SIG-M5 (cell line): Measurements from ENCODE around the gene HIPK2.

Experiments
- DNase-seq: peaks from one replicate; lab custom pipeline; 2025; lab: John Stamatoyannopoulos, UW

HIPK2 gene

GRCh38 chr7:139713526-139714162 lies 64.2 kb downstream of the HIPK2 start:
- no peak for DNase-seq

GRCh38 chr7:139713061-139713460 lies 64.7 kb downstream of the HIPK2 start:
- no peak for DNase-seq

GRCh38 chr7:139711991-139712743 lies 65.6 kb downstream of the HIPK2 start:
- DNase-seq, result no peak

- no peak for DNase-seq
These were observed 67.8 kb downstream of the HIPK2 start for GRCh38 chr7:139710036-139710435.

GRCh38 chr7:139709485-139709884 lies 68.3 kb downstream of the HIPK2 start:
- no peak for DNase-seq

GRCh38 chr7:139708541-139708940 lies 69.3 kb downstream of the HIPK2 start:
- no peak for DNase-seq

- no peak for DNase-seq
These were observed 71.0 kb downstream of the HIPK2 start for GRCh38 chr7:139706837-139707236.

- no peak for DNase-seq
These were observed 73.4 kb downstream of the HIPK2 start for GRCh38 chr7:139704308-139704879.

- DNase-seq, result no peak
These were observed 74.1 kb downstream of the HIPK2 start for GRCh38 chr7:139703487-139704307.

GRCh38 chr7:139702811-139703486 lies 74.8 kb downstream of the HIPK2 start:
- DNase-seq, result no peak

- no peak for DNase-seq
These were observed 75.5 kb downstream of the HIPK2 start for GRCh38 chr7:139702313-139702731.

GRCh38 chr7:139701908-139702307 lies 75.9 kb downstream of the HIPK2 start:
- no peak for DNase-seq

- DNase-seq, result no peak
These were observed 77.1 kb downstream of the HIPK2 start for GRCh38 chr7:139700505-139701235.

GRCh38 chr7:139699640-139700504 lies 77.9 kb downstream of the HIPK2 start:
- no peak for DNase-seq

GRCh38 chr7:139698844-139699243 lies 79.0 kb downstream of the HIPK2 start:
- no peak for DNase-seq

- DNase-seq, result no peak
These were observed 79.5 kb downstream of the HIPK2 start for GRCh38 chr7:139698278-139698677.

- no peak for DNase-seq
These were observed 80.7 kb downstream of the HIPK2 start for GRCh38 chr7:139697056-139697455.

GRCh38 chr7:139696552-139696951 lies 81.2 kb downstream of the HIPK2 start:
- DNase-seq, result no peak

- no peak for DNase-seq
These were observed 82.2 kb downstream of the HIPK2 start for GRCh38 chr7:139695588-139695987.

- no peak for DNase-seq
These were observed 82.7 kb downstream of the HIPK2 start for GRCh38 chr7:139695051-139695450.
